Measurements from ENCODE around the gene PCDHGA7. TPM values are rescaled to one million over a fixed set of nuclear protein-coding genes. Genes with fewer than 3 reads are reported as not detected.
"Not testable (repeated sequence)": the region's sequence is repeated elsewhere in the genome, so short reads cannot be mapped to it uniquely, and the experiment has no call there.

Gene PCDHGA7
- total RNA-seq, 1 donor = 6.5 TPM

DNA sequence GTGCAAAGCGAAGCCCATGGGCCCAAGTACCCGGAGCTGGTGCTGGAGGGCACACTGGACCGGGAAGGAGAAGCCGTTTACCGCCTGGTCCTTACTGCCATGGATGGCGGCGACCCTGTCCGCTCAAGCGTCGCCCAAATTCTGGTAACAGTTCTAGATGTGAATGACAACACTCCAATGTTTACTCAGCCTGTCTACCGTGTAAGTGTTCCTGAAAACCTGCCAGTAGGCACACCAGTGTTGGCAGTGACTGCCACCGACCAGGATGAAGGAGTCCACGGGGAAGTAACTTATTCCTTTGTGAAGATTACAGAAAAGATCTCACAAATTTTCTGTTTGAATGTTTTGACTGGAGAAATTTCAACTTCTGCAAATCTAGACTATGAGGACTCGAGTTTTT lies 7.9 kb upstream of the PCDHGA7 start:
- Histone ChIP-seq H3K79me2 (ENCODE audit: insufficient read depth, low read length) (no peaks in the 10 kb centered on the region), H3K4me1 (ENCODE audit: insufficient read depth, low read length) (no peaks in the 10 kb centered on the region), H3K36me3 (ENCODE audit: insufficient read depth, low read length) (no peaks in the 10 kb centered on the region), H3K27me3 (ENCODE audit: insufficient read depth, low read length) (peaks cover 16% of the 10 kb centered on the region), H3K9me3 (ENCODE audit: low read depth, low read length) (peaks cover 8% of the 10 kb centered on the region), H4K20me1 (ENCODE audit: insufficient read depth, low read length) (no peaks in the 10 kb centered on the region), H3K27ac (ENCODE audit: low read depth, low read length) (no peak overlapping the region), H2AFZ (ENCODE audit: low read length) (no peak overlapping the region), H3K4me2 (ENCODE audit: insufficient read depth, low read length) (peak overlapping the region; percentile 21), H3K4me3 (ENCODE audit: insufficient read depth, low read length) (peak overlapping the region; percentile 68)
- TF ChIP-seq, protein P1, sequence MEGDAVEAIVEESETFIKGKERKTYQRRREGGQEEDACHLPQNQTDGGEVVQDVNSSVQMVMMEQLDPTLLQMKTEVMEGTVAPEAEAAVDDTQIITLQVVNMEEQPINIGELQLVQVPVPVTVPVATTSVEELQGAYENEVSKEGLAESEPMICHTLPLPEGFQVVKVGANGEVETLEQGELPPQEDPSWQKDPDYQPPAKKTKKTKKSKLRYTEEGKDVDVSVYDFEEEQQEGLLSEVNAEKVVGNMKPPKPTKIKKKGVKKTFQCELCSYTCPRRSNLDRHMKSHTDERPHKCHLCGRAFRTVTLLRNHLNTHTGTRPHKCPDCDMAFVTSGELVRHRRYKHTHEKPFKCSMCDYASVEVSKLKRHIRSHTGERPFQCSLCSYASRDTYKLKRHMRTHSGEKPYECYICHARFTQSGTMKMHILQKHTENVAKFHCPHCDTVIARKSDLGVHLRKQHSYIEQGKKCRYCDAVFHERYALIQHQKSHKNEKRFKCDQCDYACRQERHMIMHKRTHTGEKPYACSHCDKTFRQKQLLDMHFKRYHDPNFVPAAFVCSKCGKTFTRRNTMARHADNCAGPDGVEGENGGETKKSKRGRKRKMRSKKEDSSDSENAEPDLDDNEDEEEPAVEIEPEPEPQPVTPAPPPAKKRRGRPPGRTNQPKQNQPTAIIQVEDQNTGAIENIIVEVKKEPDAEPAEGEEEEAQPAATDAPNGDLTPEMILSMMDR (IDR thresholded peaks at IDR 0.05; ENCODE audit: extremely low read depth, low read depth, low read length) = no peak
- DNase-seq (ENCODE audit: insufficient read length, low spot score, missing footprints) = no peak

DNA sequence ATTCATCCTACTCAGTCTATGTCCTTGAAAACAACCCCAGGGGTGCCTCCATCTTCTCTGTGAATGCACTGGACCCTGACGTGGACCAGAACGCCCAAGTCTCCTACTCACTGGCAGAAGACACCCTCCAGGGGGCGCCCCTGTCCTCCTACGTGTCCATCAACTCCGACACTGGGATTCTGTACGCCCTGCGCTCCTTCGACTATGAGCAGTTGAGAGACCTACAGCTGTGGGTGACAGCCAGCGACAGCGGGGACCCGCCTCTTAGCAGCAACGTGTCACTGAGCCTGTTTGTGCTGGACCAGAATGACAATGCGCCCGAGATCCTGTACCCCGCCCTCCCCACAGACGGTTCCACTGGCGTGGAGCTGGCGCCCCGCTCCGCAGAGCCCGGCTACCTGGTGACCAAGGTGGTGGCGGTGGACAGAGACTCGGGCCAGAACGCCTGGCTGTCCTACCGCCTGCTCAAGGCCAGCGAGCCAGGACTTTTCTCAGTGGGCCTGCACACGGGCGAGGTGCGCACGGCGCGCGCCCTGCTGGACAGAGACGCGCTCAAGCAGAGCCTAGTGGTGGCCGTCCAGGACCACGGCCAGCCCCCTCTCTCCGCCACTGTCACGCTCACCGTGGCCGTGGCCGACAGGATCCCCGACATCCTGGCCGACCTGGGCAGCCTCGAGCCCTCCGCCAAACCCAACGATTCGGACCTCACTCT lies 6.9 kb upstream of the PCDHGA7 start:
- H3K27me3 ChIP-seq (ENCODE audit: insufficient read depth, low read length) = peaks cover 15% of the 10 kb centered on the region
- H3K79me2 ChIP-seq (ENCODE audit: insufficient read depth, low read length); H3K4me1 ChIP-seq (ENCODE audit: insufficient read depth, low read length); H3K4me3 ChIP-seq (ENCODE audit: insufficient read depth, low read length); DNase-seq (ENCODE audit: insufficient read length, low spot score, missing footprints); H3K9me3 ChIP-seq (ENCODE audit: low read depth, low read length); H3K36me3 ChIP-seq (ENCODE audit: insufficient read depth, low read length); H4K20me1 ChIP-seq (ENCODE audit: insufficient read depth, low read length); H2AFZ ChIP-seq (ENCODE audit: low read length); H3K27ac ChIP-seq (ENCODE audit: low read depth, low read length); H3K4me2 ChIP-seq (ENCODE audit: insufficient read depth, low read length): not testable (repeated sequence)

DNA sequence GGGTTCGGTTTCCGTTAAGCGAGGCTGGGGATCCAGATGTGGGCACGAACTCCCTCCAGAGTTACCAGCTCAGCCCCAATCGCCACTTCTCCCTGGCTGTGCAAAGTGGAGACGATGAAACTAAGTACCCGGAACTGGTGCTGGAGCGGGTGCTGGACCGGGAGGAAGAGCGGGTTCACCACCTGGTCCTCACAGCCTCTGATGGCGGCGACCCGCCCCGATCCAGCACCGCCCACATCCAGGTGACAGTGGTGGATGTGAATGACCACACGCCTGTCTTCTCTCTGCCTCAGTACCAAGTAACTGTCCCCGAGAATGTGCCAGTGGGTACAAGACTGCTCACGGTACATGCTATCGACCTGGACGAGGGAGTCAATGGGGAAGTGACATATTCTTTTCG lies 803 bp downstream of the PCDHGA7 start:
- Histone ChIP-seq H3K9me3 (ENCODE audit: low read depth, low read length) (peaks cover 2% of the 10 kb centered on the region), H3K27ac (ENCODE audit: low read depth, low read length) (no peak overlapping the region), H4K20me1 (ENCODE audit: insufficient read depth, low read length) (no peaks in the 10 kb centered on the region), H3K4me1 (ENCODE audit: insufficient read depth, low read length) (no peaks in the 10 kb centered on the region), H3K79me2 (ENCODE audit: insufficient read depth, low read length) (no peaks in the 10 kb centered on the region), H3K4me3 (ENCODE audit: insufficient read depth, low read length) (peak overlapping the region; percentile 71), H2AFZ (ENCODE audit: low read length) (peak overlapping the region; percentile 58), H3K4me2 (ENCODE audit: insufficient read depth, low read length) (peak overlapping the region; percentile 77), H3K36me3 (ENCODE audit: insufficient read depth, low read length) (no peaks in the 10 kb centered on the region), H3K27me3 (ENCODE audit: insufficient read depth, low read length) (no peaks in the 10 kb centered on the region)
- TF ChIP-seq, protein P1 (IDR thresholded peaks at IDR 0.05; ENCODE audit: extremely low read depth, low read depth, low read length) = no peak
- no peak for DNase-seq (ENCODE audit: insufficient read length, low spot score, missing footprints)

DNA sequence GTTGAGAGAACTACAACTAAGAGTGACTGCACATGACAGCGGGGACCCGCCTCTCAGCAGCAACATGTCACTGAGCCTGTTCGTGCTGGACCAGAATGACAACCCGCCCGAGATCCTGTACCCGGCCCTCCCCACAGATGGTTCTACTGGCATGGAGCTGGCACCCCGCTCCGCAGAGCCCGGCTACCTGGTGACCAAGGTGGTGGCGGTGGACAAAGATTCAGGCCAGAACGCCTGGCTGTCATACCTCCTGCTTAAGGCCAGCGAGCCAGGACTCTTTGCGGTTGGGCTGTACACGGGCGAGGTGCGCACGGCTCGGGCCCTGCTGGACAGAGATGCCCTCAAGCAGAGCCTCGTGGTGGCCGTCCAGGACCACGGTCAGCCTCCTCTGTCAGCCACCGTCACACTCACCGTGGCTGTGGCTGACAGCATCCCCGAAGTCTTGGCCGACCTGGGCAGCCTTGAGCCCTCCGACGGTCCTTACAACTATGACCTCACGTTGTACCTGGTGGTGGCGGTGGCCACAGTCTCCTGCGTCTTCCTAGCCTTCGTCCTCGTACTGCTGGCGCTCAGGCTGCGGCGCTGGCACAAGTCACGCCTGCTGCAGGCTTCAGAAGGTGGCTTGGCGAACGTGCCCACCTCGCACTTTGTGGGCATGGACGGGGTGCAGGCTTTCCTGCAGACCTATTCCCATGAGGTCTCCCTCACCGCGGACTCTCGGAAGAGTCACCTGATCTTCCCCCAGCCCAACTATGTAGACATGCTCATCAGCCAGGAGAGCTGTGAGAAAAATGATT lies 2.1 kb downstream of the PCDHGA7 start:
- TF ChIP-seq, protein P1 (IDR thresholded peaks at IDR 0.05; ENCODE audit: extremely low read depth, low read depth, low read length) = no peak
- Histone ChIP-seq H3K27ac (ENCODE audit: low read depth, low read length) (no peak overlapping the region), H2AFZ (ENCODE audit: low read length) (no peak overlapping the region), H3K4me1 (ENCODE audit: insufficient read depth, low read length) (no peaks in the 10 kb centered on the region), H3K9me3 (ENCODE audit: low read depth, low read length) (peaks cover 10% of the 10 kb centered on the region), H3K4me3 (ENCODE audit: insufficient read depth, low read length) (no peak overlapping the region), H3K4me2 (ENCODE audit: insufficient read depth, low read length) (no peak overlapping the region), H4K20me1 (ENCODE audit: insufficient read depth, low read length) (no peaks in the 10 kb centered on the region), H3K36me3 (ENCODE audit: insufficient read depth, low read length) (no peaks in the 10 kb centered on the region), H3K79me2 (ENCODE audit: insufficient read depth, low read length) (no peaks in the 10 kb centered on the region), H3K27me3 (ENCODE audit: insufficient read depth, low read length) (no peaks in the 10 kb centered on the region)
- no peak for DNase-seq (ENCODE audit: insufficient read length, low spot score, missing footprints)

Data from osteoblast (primary cell).